Loucy (cell line): Measurements from ENCODE around the gene PRR35.

Source experiments
- H2AFZ ChIP-seq: fragments of 200-600 bp; sonication (generic); 2 replicates; pipeline ENCODE4 v1.6.0; 2016; ENCODE audit warnings: antibody characterized with exemption, mild to moderate bottlenecking, low read length, moderate library complexity
- H3F3A ChIP-seq: fragments of 200-600 bp; 2 replicates; pipeline ENCODE4 v1.6.0; 2016; ENCODE audit warnings: antibody characterized with exemption, low read depth, mild to moderate bottlenecking
- H3K27me3 ChIP-seq: fragments of 200-600 bp; sonication (generic); 2 replicates; pipeline ENCODE4 v1.6.1; 2014; ENCODE audit warnings: low read length, mild to moderate bottlenecking; ENCODE audit not compliant: insufficient read depth, poor library complexity, severe bottlenecking
- H3K36me3 ChIP-seq: fragments of 200-600 bp; sonication (generic); 2 replicates; pipeline ENCODE4 v1.6.1; 2016; ENCODE audit warnings: low read length; ENCODE audit not compliant: insufficient read depth
- H3K4me1 ChIP-seq: fragments of 200-600 bp; sonication (generic); 2 replicates; pipeline ENCODE4 v1.5.1; 2014; ENCODE audit warnings: low read length, mild to moderate bottlenecking; ENCODE audit not compliant: insufficient read depth, poor library complexity, severe bottlenecking
- H3K4me2 ChIP-seq: fragments of 200-600 bp; sonication (generic); 2 replicates; pipeline ENCODE4 v1.6.0; 2014; ENCODE audit warnings: antibody characterized with exemption, low read length, low read depth, mild to moderate bottlenecking; ENCODE audit not compliant: poor library complexity, severe bottlenecking
- H3K4me3 ChIP-seq: fragments of 200-600 bp; sonication (generic); 2 replicates; pipeline ENCODE4 v1.5.1; 2014; ENCODE audit warnings: low read length, mild to moderate bottlenecking, mixed read lengths; ENCODE audit not compliant: poor library complexity, severe bottlenecking
- H3K79me2 ChIP-seq: fragments of 200-600 bp; sonication (generic); 2 replicates; pipeline ENCODE4 v1.6.1; 2014; ENCODE audit warnings: low read length; ENCODE audit not compliant: insufficient read depth
- H3K9ac ChIP-seq: fragments of 200-600 bp; sonication (generic); 2 replicates; pipeline ENCODE4 v1.6.0; 2014; ENCODE audit warnings: mild to moderate bottlenecking, low read depth, low read length, moderate library complexity; ENCODE audit not compliant: poor library complexity, severe bottlenecking
- H3K9me2 ChIP-seq: fragments of 200-600 bp; sonication (generic); replicated peaks from 2 replicates; pipeline ENCODE4 v1.6.1; 2016; ENCODE audit warnings: low read depth, low read length, mixed read lengths
- H3K9me3 ChIP-seq: fragments of 200-600 bp; sonication (generic); 2 replicates; pipeline ENCODE4 v1.6.1; 2014; ENCODE audit warnings: mild to moderate bottlenecking, antibody characterized with exemption, low read length, low read depth; ENCODE audit not compliant: insufficient read depth
- H4K20me1 ChIP-seq: fragments of 200-600 bp; sonication (generic); 2 replicates; pipeline ENCODE4 v1.6.0; 2014; ENCODE audit warnings: antibody characterized with exemption, low read length, mild to moderate bottlenecking; ENCODE audit not compliant: insufficient read depth, poor library complexity, severe bottlenecking
- EZH2phosphoT487 ChIP-seq: fragments of 200-600 bp; IDR thresholded peaks from 2 replicates; pipeline ENCODE4 v1.6.1; 2018; ENCODE audit warnings: antibody characterized with exemption, mild to moderate bottlenecking, moderate library complexity, borderline replicate concordance
- TF ChIP-seq, protein P1 (sequence below): fragments of 200-600 bp; sonication (generic); conservative IDR thresholded peaks from 2 replicates; pipeline ENCODE4 v1.5.1; 2014; ENCODE audit warnings: mild to moderate bottlenecking, antibody characterized with exemption, low read length

Gene PRR35

DNA sequence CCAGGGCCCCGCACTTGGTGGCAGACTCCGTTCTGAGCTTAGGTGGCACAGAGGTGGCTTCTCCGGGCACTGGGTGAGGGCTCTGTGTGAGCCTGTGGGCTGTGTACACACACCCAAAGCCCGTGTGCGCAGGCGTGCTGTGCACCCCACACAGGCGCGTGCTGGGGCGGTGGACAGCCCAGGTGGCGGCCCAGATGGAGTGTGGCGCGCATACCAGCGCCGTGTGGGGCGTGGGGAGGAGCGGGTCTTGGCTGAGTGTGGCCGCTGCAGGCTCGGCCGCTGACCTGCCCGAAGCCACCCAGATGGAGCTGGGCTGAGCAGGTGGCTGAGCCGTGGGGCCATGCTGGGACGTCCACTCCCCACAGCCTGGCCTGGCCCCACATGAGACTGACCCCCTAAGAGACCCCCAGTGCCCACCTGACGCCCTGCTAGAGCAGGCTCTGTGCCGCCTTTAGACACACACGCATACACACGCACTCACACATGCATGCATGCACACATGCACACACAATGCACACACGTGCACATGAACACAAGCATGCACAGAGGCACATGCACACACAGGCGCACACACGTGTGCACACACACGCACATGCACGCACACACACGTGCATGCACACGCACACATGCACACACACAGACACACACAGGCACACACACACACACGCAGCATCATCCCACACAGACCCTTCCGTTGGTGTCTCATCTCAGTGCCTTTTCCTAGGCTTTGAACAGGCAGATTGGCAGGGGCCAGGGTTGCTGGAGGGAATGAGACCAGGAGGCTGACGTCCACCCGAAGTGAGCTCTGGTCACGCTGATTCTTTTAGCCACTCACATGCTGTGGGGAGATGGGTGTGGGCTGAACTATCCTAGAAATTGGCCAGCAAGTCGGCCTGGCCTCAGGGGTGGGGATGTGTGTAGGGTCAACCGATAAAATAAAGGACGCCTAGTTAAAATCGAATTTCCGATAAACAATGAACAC, 2.1 kb downstream of the PRR35 start:
- TF ChIP-seq, protein P1, sequence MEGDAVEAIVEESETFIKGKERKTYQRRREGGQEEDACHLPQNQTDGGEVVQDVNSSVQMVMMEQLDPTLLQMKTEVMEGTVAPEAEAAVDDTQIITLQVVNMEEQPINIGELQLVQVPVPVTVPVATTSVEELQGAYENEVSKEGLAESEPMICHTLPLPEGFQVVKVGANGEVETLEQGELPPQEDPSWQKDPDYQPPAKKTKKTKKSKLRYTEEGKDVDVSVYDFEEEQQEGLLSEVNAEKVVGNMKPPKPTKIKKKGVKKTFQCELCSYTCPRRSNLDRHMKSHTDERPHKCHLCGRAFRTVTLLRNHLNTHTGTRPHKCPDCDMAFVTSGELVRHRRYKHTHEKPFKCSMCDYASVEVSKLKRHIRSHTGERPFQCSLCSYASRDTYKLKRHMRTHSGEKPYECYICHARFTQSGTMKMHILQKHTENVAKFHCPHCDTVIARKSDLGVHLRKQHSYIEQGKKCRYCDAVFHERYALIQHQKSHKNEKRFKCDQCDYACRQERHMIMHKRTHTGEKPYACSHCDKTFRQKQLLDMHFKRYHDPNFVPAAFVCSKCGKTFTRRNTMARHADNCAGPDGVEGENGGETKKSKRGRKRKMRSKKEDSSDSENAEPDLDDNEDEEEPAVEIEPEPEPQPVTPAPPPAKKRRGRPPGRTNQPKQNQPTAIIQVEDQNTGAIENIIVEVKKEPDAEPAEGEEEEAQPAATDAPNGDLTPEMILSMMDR: no peak
- no peak for TF ChIP-seq EZH2phosphoT487
- no peaks in the 10 kb centered on the region for H3K79me2 ChIP-seq

DNA sequence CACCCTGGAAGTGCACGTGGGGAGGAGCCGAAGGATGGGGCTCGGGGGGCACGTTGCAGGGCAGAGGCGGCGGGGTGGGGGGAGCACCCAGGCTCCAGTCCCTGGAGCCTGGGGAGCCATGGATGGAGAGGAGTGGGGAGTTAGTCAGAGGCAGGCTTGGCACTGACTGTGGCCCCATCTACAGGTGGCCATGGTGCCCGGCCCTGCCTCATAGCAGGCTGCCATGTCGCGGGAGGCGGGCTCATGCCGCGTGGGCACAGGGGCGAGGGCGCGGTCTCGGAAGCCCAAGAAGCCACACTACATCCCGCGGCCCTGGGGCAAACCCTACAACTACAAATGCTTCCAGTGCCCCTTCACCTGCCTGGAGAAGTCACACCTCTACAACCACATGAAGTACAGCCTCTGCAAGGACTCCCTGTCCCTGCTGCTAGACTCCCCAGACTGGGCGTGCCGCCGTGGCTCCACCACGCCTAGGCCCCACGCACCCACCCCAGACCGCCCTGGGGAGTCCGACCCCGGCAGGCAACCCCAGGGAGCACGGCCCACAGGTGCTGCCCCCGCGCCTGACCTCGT, 3.0 kb downstream of the PRR35 start:
- no peak overlapping the region for H3K4me3 ChIP-seq
- H3K27me3 ChIP-seq: no peaks in the 10 kb centered on the region
- H3K36me3 ChIP-seq: no peaks in the 10 kb centered on the region
- no peak overlapping the region for H3K9ac ChIP-seq
- no peaks in the 10 kb centered on the region for H4K20me1 ChIP-seq
- H3K4me1 ChIP-seq: peaks cover 4% of the 10 kb centered on the region
- H3K79me2 ChIP-seq: no peaks in the 10 kb centered on the region
- H3K4me2 ChIP-seq: no peak overlapping the region
- H3F3A ChIP-seq: no peaks in the 10 kb centered on the region
- no peaks in the 10 kb centered on the region for H3K9me3 ChIP-seq
- no peak for TF ChIP-seq EZH2phosphoT487
- TF ChIP-seq, protein P1: no peak
- no peaks in the 10 kb centered on the region for H3K9me2 ChIP-seq
- no peak overlapping the region for H2AFZ ChIP-seq

More for the DNA sequence above, 2.1 kb downstream of the PRR35 start:
- H3K4me1 ChIP-seq: peaks cover 4% of the 10 kb centered on the region
- H3K9me2 ChIP-seq: no peaks in the 10 kb centered on the region
- no peaks in the 10 kb centered on the region for H3K9me3 ChIP-seq
- no peak overlapping the region for H3K9ac ChIP-seq
- H4K20me1 ChIP-seq: no peaks in the 10 kb centered on the region
- no peak overlapping the region for H3K4me3 ChIP-seq
- no peaks in the 10 kb centered on the region for H3K36me3 ChIP-seq
- no peaks in the 10 kb centered on the region for H3K27me3 ChIP-seq
- no peak overlapping the region for H3K4me2 ChIP-seq
- H3F3A ChIP-seq: no peaks in the 10 kb centered on the region
- H2AFZ ChIP-seq: no peak overlapping the region

DNA sequence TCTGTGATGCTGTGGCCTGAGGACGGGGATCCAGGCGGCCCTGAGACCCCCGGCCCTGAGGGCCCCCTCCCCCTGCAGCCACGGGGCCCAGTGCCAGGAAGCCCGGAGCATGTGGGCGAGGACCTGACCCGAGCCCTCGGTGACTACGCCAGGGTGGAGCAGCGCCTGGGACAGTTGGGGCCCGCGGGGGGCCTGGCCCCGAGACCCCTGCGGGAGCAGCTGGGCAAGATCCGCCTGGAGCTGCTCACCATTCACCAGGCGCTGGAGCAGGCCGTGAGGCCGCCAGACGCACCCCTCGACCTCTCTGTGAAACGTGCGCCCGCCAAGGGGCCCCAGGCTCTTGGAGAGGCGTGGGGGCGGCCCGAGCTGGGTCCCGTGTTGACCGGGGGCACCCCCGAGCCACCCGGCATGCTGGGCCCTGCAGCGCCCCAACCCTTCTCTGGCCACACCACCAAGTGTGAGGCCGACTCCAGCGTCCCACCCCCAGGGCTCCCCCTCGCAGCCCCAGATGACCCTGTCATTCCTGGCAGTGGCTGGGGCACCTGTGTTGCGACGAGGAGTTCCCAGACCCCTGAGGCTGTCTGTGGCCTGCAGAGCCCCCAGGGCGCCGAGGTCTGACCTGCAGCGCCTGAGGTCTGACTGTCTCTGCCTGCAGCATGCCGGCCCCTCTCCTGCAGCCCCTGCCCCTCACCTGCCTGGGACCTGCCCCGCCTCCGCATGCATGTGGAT, 4.7 kb downstream of the PRR35 start:
- Histone ChIP-seq H4K20me1 (no peaks in the 10 kb centered on the region), H3K9ac (no peak overlapping the region), H3K27me3 (no peaks in the 10 kb centered on the region), H2AFZ (no peak overlapping the region), H3K4me3 (no peak overlapping the region), H3K9me2 (no peaks in the 10 kb centered on the region), H3K36me3 (no peaks in the 10 kb centered on the region), H3K9me3 (no peaks in the 10 kb centered on the region), H3F3A (no peaks in the 10 kb centered on the region), H3K79me2 (no peaks in the 10 kb centered on the region), H3K4me1 (peaks cover 4% of the 10 kb centered on the region), H3K4me2 (no peak overlapping the region)
- TF ChIP-seq, protein P1: no peak
- TF ChIP-seq EZH2phosphoT487: no peak
